Measurements from ENCODE around the gene SPRR1A.

GRCh38 chr1:152959273-152959672, 24.6 kb upstream of the SPRR1A start:
- TF ChIP-seq POLR2A (IDR thresholded peaks at IDR 0.05), result no peak
- no peak for TF ChIP-seq CTCF (IDR thresholded peaks at IDR 0.05 in 4 of 5, conservative IDR thresholded peaks at IDR 0.05 in 1 of 5)
